H1 (cell line): ENCODE results near the gene FOXD2. TPM values are rescaled to one million over a fixed set of nuclear protein-coding genes. Genes with fewer than 3 reads are reported as not detected.

Experiments
- CTCF ChIA-PET: fragments of 300-600 bp; sonication (Branson Sonifier 250); formaldehyde crosslinking; loops from one replicate; lab custom pipeline; 2021; ENCODE audit not compliant: partially characterized antibody; lab: Charles Lee
- POLR2A ChIA-PET: fragments of 300-600 bp; sonication (Branson Sonifier 250); formaldehyde crosslinking; loops from one replicate; lab custom pipeline; 2021; ENCODE audit warnings: inconsistent platforms; ENCODE audit not compliant: partially characterized antibody; lab: Charles Lee
- DNase-seq, 2 experiments: peaks; one replicate each; pipeline versions ENCODE4 v3.0.0 to v3.0.0-alpha.2; 2010 to 2022; ENCODE audit warnings: low spot score in 2 of 2, low read depth in 1 of 2, mixed read lengths in 1 of 2
- FAIRE-seq: peaks from 2 replicates; lab custom pipeline; 2011; peaks lifted over from hg19 to GRCh38; lab: Jason Lieb, UNC
- H2AFZ ChIP-seq: 2 replicates; pipeline ENCODE4 v1.8.1; 2012; ENCODE audit warnings: low read length, inconsistent platforms
- H2AK5ac ChIP-seq: 2 replicates; pipeline ENCODE4 v1.6.1; 2013; ENCODE audit warnings: low read depth, low read length
- H2BK120ac ChIP-seq: replicated peaks from 2 replicates; pipeline ENCODE3; 2013; ENCODE audit warnings: low read depth, low read length, inconsistent platforms
- H2BK12ac ChIP-seq: 2 replicates; pipeline ENCODE4 v1.6.1; 2013; ENCODE audit warnings: low read depth, low read length
- H2BK15ac ChIP-seq: 2 replicates; pipeline ENCODE4 v1.6.1; 2013; ENCODE audit warnings: low read length
- H2BK20ac ChIP-seq: 2 replicates; pipeline ENCODE4 v1.6.1; 2013; ENCODE audit warnings: low read length
- H2BK5ac ChIP-seq: 2 replicates; pipeline ENCODE4 v1.6.1; 2013; ENCODE audit warnings: low read depth, low read length
- H3K14ac ChIP-seq: 2 replicates; pipeline ENCODE4 v1.6.1; 2013; ENCODE audit warnings: inconsistent platforms; ENCODE audit not compliant: insufficient read length
- H3K18ac ChIP-seq: 2 replicates; pipeline ENCODE4 v1.6.1; 2013; ENCODE audit warnings: low read length; ENCODE audit errors: extremely low read depth
- H3K23ac ChIP-seq: 2 replicates; pipeline ENCODE4 v1.6.1; 2013; ENCODE audit warnings: inconsistent platforms; ENCODE audit not compliant: insufficient read length
- H3K23me2 ChIP-seq: 2 replicates; pipeline ENCODE4 v1.6.1; 2013; ENCODE audit warnings: low read depth, low read length
- H3K27ac ChIP-seq: 2 replicates; pipeline ENCODE4 v1.6.1; 2011; ENCODE audit warnings: low read depth, low read length, inconsistent platforms
- H3K27me3 ChIP-seq, 4 experiments: replicated peaks in 1 of 4; 1 replicate in 1 of 4; 2 replicates in 3 of 4; pipeline versions ENCODE4 v1.6.1 to v1.8.1; 2011 to 2013; ENCODE audit warnings: low read length in 3 of 4, mild to moderate bottlenecking in 3 of 4, inconsistent platforms in 2 of 4, mixed read lengths in 2 of 4, moderate library complexity in 1 of 4; ENCODE audit not compliant: control insufficient read depth in 3 of 4, insufficient read depth in 3 of 4; ENCODE audit errors: extremely low read depth in 1 of 4
- H3K36me3 ChIP-seq, 4 experiments: 2 replicates each; pipeline versions ENCODE4 v1.6.1 to v1.8.1; 2011 to 2013; ENCODE audit warnings: mild to moderate bottlenecking in 4 of 4, low read length in 3 of 4, moderate library complexity in 2 of 4, control low read depth in 1 of 4, inconsistent platforms in 1 of 4; ENCODE audit not compliant: insufficient read depth in 4 of 4, control insufficient read depth in 2 of 4
- H3K4ac ChIP-seq: replicated peaks from 2 replicates; pipeline ENCODE3; 2013; ENCODE audit warnings: low read length, low read depth, mixed read lengths, inconsistent platforms; ENCODE audit not compliant: insufficient read length
- H3K4me1 ChIP-seq, 4 experiments: replicated peaks in 1 of 4; 1 replicate in 1 of 4; 2 replicates in 3 of 4; pipeline versions ENCODE4 v1.6.1 to v1.8.1; 2011 to 2013; ENCODE audit warnings: low read length in 3 of 4, inconsistent platforms in 2 of 4, mixed read lengths in 1 of 4; ENCODE audit not compliant: insufficient read depth in 4 of 4, control insufficient read depth in 3 of 4
- H3K4me2 ChIP-seq, 2 experiments: 2 replicates each; pipeline versions ENCODE4 v1.6.1 to v1.8.1; 2011 to 2013; ENCODE audit warnings: low read depth in 2 of 2, low read length in 2 of 2, control low read depth in 1 of 2, inconsistent platforms in 1 of 2, mild to moderate bottlenecking in 1 of 2; ENCODE audit not compliant: insufficient read depth in 1 of 2
- H3K4me3 ChIP-seq, 4 experiments: fragments of 200-600, 300-600 bp in 1 of 4; sonication (generic), shearing (Covaris generic), sonication (Bioruptor Twin) in 1 of 4; 2 replicates each; pipeline versions ENCODE4 v1.5.1 to v1.8.1; 2011 to 2016; ENCODE audit warnings: low read length in 4 of 4, low read depth in 3 of 4, control low read depth in 2 of 4, inconsistent platforms in 2 of 4, mild to moderate bottlenecking in 2 of 4, mixed read lengths in 1 of 4, moderate library complexity in 1 of 4; ENCODE audit not compliant: insufficient read depth in 2 of 4; ENCODE audit errors: extremely low read depth in 1 of 4
- H3K56ac ChIP-seq: replicated peaks from 2 replicates; pipeline ENCODE3; 2013; ENCODE audit warnings: low read depth, mild to moderate bottlenecking, mixed read lengths, low read length, inconsistent platforms; ENCODE audit not compliant: insufficient read length
- H3K79me1 ChIP-seq: 2 replicates; pipeline ENCODE4 v1.6.1; 2013; ENCODE audit warnings: low read depth, low read length, control low read depth
- H3K79me2 ChIP-seq, 2 experiments: 2 replicates each; pipeline versions ENCODE4 v1.6.1 to v1.8.1; 2012 to 2013; ENCODE audit warnings: low read length in 2 of 2, mild to moderate bottlenecking in 2 of 2, inconsistent platforms in 1 of 2; ENCODE audit not compliant: insufficient read depth in 2 of 2, control insufficient read depth in 1 of 2
- H3K9ac ChIP-seq, 4 experiments: replicated peaks in 1 of 4; 1 replicate in 1 of 4; 2 replicates in 3 of 4; pipeline versions ENCODE4 v1.6.1 to v1.8.1; 2011 to 2013; ENCODE audit warnings: low read depth in 3 of 4, low read length in 3 of 4, control low read depth in 2 of 4, mild to moderate bottlenecking in 2 of 4, moderate library complexity in 2 of 4, inconsistent platforms in 1 of 4; ENCODE audit errors: extremely low read depth in 1 of 4
- H3K9me3 ChIP-seq, 2 experiments: 2 replicates each; pipeline versions ENCODE4 v1.6.1 to v1.8.1; 2012 to 2013; ENCODE audit warnings: mild to moderate bottlenecking in 2 of 2, moderate library complexity in 2 of 2, control low read depth in 1 of 2, inconsistent platforms in 1 of 2, low read depth in 1 of 2, low read length in 1 of 2, mixed read lengths in 1 of 2; ENCODE audit not compliant: insufficient read depth in 2 of 2
- H4K20me1 ChIP-seq, 2 experiments: replicated peaks in 1 of 2; 2 replicates each; pipeline versions ENCODE3 to v1.8.1; 2011 to 2013; ENCODE audit warnings: inconsistent platforms in 2 of 2, low read length in 2 of 2, mild to moderate bottlenecking in 1 of 2; ENCODE audit not compliant: insufficient read depth in 2 of 2, control insufficient read depth in 1 of 2
- H4K5ac ChIP-seq: 2 replicates; pipeline ENCODE4 v1.6.1; 2013; ENCODE audit warnings: low read length, low read depth, mixed read lengths, inconsistent platforms; ENCODE audit not compliant: insufficient read length
- H4K8ac ChIP-seq: 2 replicates; pipeline ENCODE4 v1.8.0; 2013; ENCODE audit warnings: mild to moderate bottlenecking, moderate library complexity, low read length, inconsistent platforms; ENCODE audit not compliant: insufficient read depth; ENCODE audit errors: extremely low read depth
- H4K91ac ChIP-seq: replicated peaks from 2 replicates; pipeline ENCODE3; 2013; ENCODE audit warnings: low read length, mixed read lengths, inconsistent platforms; ENCODE audit not compliant: insufficient read length
- CHD2 ChIP-seq: IDR thresholded peaks from 2 replicates; pipeline ENCODE4 v1.6.1; 2012; ENCODE audit warnings: low read length, improper control_type of control experiment
- EZH2 ChIP-seq: fragments of 200-600 bp; sonication (generic); IDR thresholded peaks from 2 replicates; pipeline ENCODE4 v1.7.1; 2012; ENCODE audit warnings: low read depth, mild to moderate bottlenecking, moderate library complexity, low read length, inconsistent platforms; ENCODE audit not compliant: severe bottlenecking
- FOSL1 ChIP-seq: IDR thresholded peaks from 2 replicates; pipeline ENCODE4 v1.6.1; 2011; ENCODE audit warnings: mild to moderate bottlenecking, low read depth, low read length, moderate library complexity; ENCODE audit not compliant: insufficient read depth
- SUZ12 ChIP-seq: fragments of 200-600 bp; sonication (generic); IDR thresholded peaks from 2 replicates; pipeline ENCODE4 v1.6.1; 2012; ENCODE audit warnings: mild to moderate bottlenecking, inconsistent platforms, low read length, moderate library complexity, mixed read lengths
- TBP ChIP-seq: IDR thresholded peaks from 2 replicates; pipeline ENCODE4 v1.6.1; 2011; ENCODE audit warnings: low read depth, low read length, improper control_type of control experiment
- WGBS, 2 experiments: shearing (Covaris generic) in 1 of 2; methylation state at CpG; one replicate each; pipeline versions ENCODE4 v1.1.6 to v1.1.7; 2013 to 2015; ENCODE audit warnings: low lambda C conversion rate in 2 of 2, mixed read lengths in 2 of 2, inconsistent platforms in 1 of 2, low coverage in 1 of 2, missing lambda C conversion rate in 1 of 2; ENCODE audit not compliant: insufficient replicate concordance in 2 of 2, insufficient coverage in 1 of 2, insufficient read length in 1 of 2; ENCODE audit errors: extremely low coverage in 1 of 2, missing lambda C conversion rate in 1 of 2; 5-methylcytosine and 5-hydroxymethylcytosine counted together
- polyA plus RNA-seq, 7 experiments: library from polyadenylated mRNA; depleted of rRNA in 3 of 7; stranded (reverse) in 5 of 7; unstranded in 2 of 7; fragments of >200 nt in 5 of 7; fragments of 200-250 nt in 2 of 7; gene quantifications; 1 replicate in 5 of 7; 2 replicates in 1 of 7; 4 replicates in 1 of 7; pipeline versions ENCODE4 v1.2.1 to v1.2.3, GENCODE V29; 2011 to 2013; ENCODE audit warnings: missing spikeins in 2 of 7, mixed read lengths in 2 of 7
- total RNA-seq: library from RNA; stranded (reverse); fragmentation: NEBNext Ultra II Directional; extraction: Animal tissue kit (Norgen Biotek cat#: 25700); gene quantifications from 2 replicates; pipeline ENCODE4 v1.2.1, GENCODE V29; 2021

FOXD2 gene
- total and polyA plus RNA-seq, 2 of the 8 experiments (the other 6 are each of a cell fraction or from before 2014, with no cell fraction given), result not detected

GRCh38 chr1:47433037-47433421 is 4.8 kb upstream of the FOXD2 start:
- H3K4ac ChIP-seq, result no peak overlapping the region
- no peak overlapping the region for H3K56ac ChIP-seq
- ChIA-PET CTCF (interaction anchor here (0.7 to 9.7 kb wide), 32 partner anchors 9 to 295 kb away, joined by 3 to 140 read pairs (median 6); no protein-coding TSS in a partner anchor), POLR2A (interaction anchor here (1.0 to 1.5 kb wide), 2 partner anchors 8 to 17 kb away, joined by 3 read pairs; no protein-coding TSS in a partner anchor)
- H3K27ac ChIP-seq, result no peak overlapping the region
- H3K4me2 ChIP-seq, result peak overlapping the region; percentile 63 to 97
- no peak overlapping the region for H4K91ac ChIP-seq
- H2BK15ac ChIP-seq, result no peak overlapping the region
- 14% methylated on average over 17 of the region's 17 CpGs; no CpG with 5 or more reads in 1 of the 2 experiments for WGBS, 2 experiments
- no peaks in the 10 kb centered on the region for H3K79me2 ChIP-seq
- no peak overlapping the region for H2BK5ac ChIP-seq
- H3K23me2 ChIP-seq, result peaks cover 10% of the 10 kb centered on the region; the same call in 1 of the 2 replicates
- no peak overlapping the region for H3K14ac ChIP-seq
- no peak overlapping the region for H2AK5ac ChIP-seq
- no peak overlapping the region for H4K5ac ChIP-seq
- DNase-seq, result no peak
- H3K23ac ChIP-seq, result no peak overlapping the region
- no peak overlapping the region for H4K8ac ChIP-seq
- no peak overlapping the region for H3K18ac ChIP-seq
- H2BK120ac ChIP-seq, result no peak overlapping the region
- no peaks in the 10 kb centered on the region for H3K79me1 ChIP-seq
- no peak for TF ChIP-seq FOSL1
- TF ChIP-seq TBP, result no peak
- TF ChIP-seq CHD2, result no peak
- peak; percentile 72 for TF ChIP-seq EZH2
- peak; percentile 87 for TF ChIP-seq SUZ12
- peaks cover 8 to 19% of the 10 kb centered on the region in 2 experiments for H4K20me1 ChIP-seq
- H2BK12ac ChIP-seq, result 0 out of 2 replicates have a peak overlapping the region, but pooled peaks have one; percentile 87
- peaks cover 70 to 97% (median 87%) of the 10 kb centered on the region in 4 experiments for H3K27me3 ChIP-seq
- H3K9ac ChIP-seq, result no peak overlapping the region
- no peaks in the 10 kb centered on the region; a peak in 1 of 8 replicates for H3K36me3 ChIP-seq
- peak overlapping the region in 1 of 4 experiments; percentile 54; a peak in 3 of 8 replicates for H3K4me3 ChIP-seq
- H3K9me3 ChIP-seq, result no peaks in the 10 kb centered on the region
- no peak overlapping the region for H2AFZ ChIP-seq
- peaks cover 3 to 36% (median 15%) of the 10 kb centered on the region in 4 experiments; a peak in 6 of 7 replicates for H3K4me1 ChIP-seq
- H2BK20ac ChIP-seq, result no peak overlapping the region
- FAIRE-seq, result no peak
